ENCODE measurements around the gene TNNC1. TPM values are rescaled to one million over a fixed set of nuclear protein-coding genes. Genes with fewer than 3 reads are reported as not detected.

The TNNC1 gene
- total and polyA plus RNA-seq, 2 of the 13 experiments (the other 11 are each of a cell fraction or from before 2014, with no cell fraction given): 11.8 to 36.4 TPM

GRCh38 chr3:52455283-52456168, 1.7 kb upstream of the TNNC1 start, which contains the start of gene NISCH (continued):
- TF ChIP-seq ARID4A (CRISPR knock-in tag; IDR thresholded peaks at IDR 0.05; ENCODE audit: borderline replicate concordance): peak; percentile 86
- TF ChIP-seq RXRA (CRISPR knock-in tag; IDR thresholded peaks at IDR 0.05): peak; percentile 64
- peak; percentile 60; the same call in 1 of the 2 replicates for TF ChIP-seq YEATS4 (CRISPR knock-in tag; IDR thresholded peaks at IDR 0.05; ENCODE audit: borderline replicate concordance)
- peak; percentile 34 for TF ChIP-seq ZNF781 (CRISPR knock-in tag; IDR thresholded peaks at IDR 0.05; ENCODE audit: borderline replicate concordance, not compliant biosample characterization)
- TF ChIP-seq ZNF138 (CRISPR knock-in tag; IDR thresholded peaks at IDR 0.05; ENCODE audit: low read depth): 0 out of 2 replicates have a peak, but pooled peaks have one; percentile 28
- peak; percentile 51; the same call in 1 of the 2 replicates for TF ChIP-seq DRAP1 (CRISPR knock-in tag; IDR thresholded peaks at IDR 0.05)
- TF ChIP-seq KDM5B (CRISPR knock-in tag; IDR thresholded peaks at IDR 0.05; ENCODE audit: borderline replicate concordance): peak; percentile 78
- TF ChIP-seq CHCHD3 (CRISPR knock-in tag; IDR thresholded peaks at IDR 0.05): 0 out of 2 replicates have a peak, but pooled peaks have one; percentile 5
- TF ChIP-seq, protein P1, sequence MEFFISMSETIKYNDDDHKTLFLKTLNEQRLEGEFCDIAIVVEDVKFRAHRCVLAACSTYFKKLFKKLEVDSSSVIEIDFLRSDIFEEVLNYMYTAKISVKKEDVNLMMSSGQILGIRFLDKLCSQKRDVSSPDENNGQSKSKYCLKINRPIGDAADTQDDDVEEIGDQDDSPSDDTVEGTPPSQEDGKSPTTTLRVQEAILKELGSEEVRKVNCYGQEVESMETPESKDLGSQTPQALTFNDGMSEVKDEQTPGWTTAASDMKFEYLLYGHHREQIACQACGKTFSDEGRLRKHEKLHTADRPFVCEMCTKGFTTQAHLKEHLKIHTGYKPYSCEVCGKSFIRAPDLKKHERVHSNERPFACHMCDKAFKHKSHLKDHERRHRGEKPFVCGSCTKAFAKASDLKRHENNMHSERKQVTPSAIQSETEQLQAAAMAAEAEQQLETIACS (CRISPR knock-in tag; IDR thresholded peaks at IDR 0.05): peak; percentile 51; the same call in 1 of the 2 replicates
- TF ChIP-seq ZNF414 (CRISPR knock-in tag; IDR thresholded peaks at IDR 0.05): no peak; the same call in 1 of the 2 replicates
- no peak for TF ChIP-seq CREM (IDR thresholded peaks at IDR 0.05)
- no peak for TF ChIP-seq CREM (CRISPR knock-in tag; IDR thresholded peaks at IDR 0.05)
- peak; percentile 88 for TF ChIP-seq SAP130 (CRISPR knock-in tag; IDR thresholded peaks at IDR 0.05; ENCODE audit: low read depth)
- peak; percentile 69; the same call in 1 of the 2 replicates for TF ChIP-seq KDM2A (CRISPR knock-in tag; IDR thresholded peaks at IDR 0.05; ENCODE audit: borderline replicate concordance, low read depth)
- TF ChIP-seq HNRNPL (IDR thresholded peaks at IDR 0.05; ENCODE audit: low read depth, low read length): no peak
- TF ChIP-seq ZNF607 (CRISPR knock-in tag; IDR thresholded peaks at IDR 0.05; ENCODE audit: borderline replicate concordance): 0 out of 2 replicates have a peak, but pooled peaks have one; percentile 60
- peak; percentile 60; the same call in 1 of the 2 replicates for TF ChIP-seq NFYB (CRISPR knock-in tag; IDR thresholded peaks at IDR 0.05)
- TF ChIP-seq MEIS2 (CRISPR knock-in tag; IDR thresholded peaks at IDR 0.05): peak; percentile 97
- TF ChIP-seq ZBTB10 (CRISPR knock-in tag; IDR thresholded peaks at IDR 0.05; ENCODE audit: borderline replicate concordance): no peak

Data from HepG2 (cell line).